Panc1 (cell line): ENCODE measurements around the gene GRIA4. TPM values are rescaled to one million over a fixed set of nuclear protein-coding genes. Genes with fewer than 3 reads are reported as not detected.

Source experiments
- ATAC-seq: fragments of 200-7000 bp; cut with Tn5 transposase; 2 replicates; pipeline ENCODE4 v1.9.1; 2020; ENCODE audit warnings: mild to moderate bottlenecking, moderate library complexity
- BruUV-seq: library from RNA; stranded (reverse); fragments of 400-500 nt; replicated peaks from 2 replicates; lab custom pipeline; 2021; lab: Mats Ljungman, UMichigan
- CTCF ChIA-PET: fragments of 300-600 bp; sonication (Branson Sonifier 250); formaldehyde crosslinking; loops from one replicate; lab custom pipeline; 2022; ENCODE audit warnings: antibody characterized with exemption; lab: Charles Lee
- POLR2A ChIA-PET: fragments of 300-600 bp; sonication (Branson Sonifier 250); formaldehyde crosslinking; loops from one replicate; lab custom pipeline; 2022; ENCODE audit warnings: antibody characterized with exemption; lab: Charles Lee
- DNase-seq: peaks from one replicate; pipeline ENCODE4 v3.0.0-alpha.2; 2010; ENCODE audit warnings: low read depth, low spot score
- H3K27ac ChIP-seq: 2 replicates; pipeline ENCODE4 v1.5.1; 2011; ENCODE audit warnings: mild to moderate bottlenecking, low read length, inconsistent platforms
- H3K27me3 ChIP-seq: fragments of 200-500 bp; sonication (Bioruptor generic); 2 replicates; pipeline ENCODE4 v1.6.0; 2014; ENCODE audit warnings: low read length, inconsistent platforms; ENCODE audit not compliant: control insufficient read depth, insufficient read depth
- H3K36me3 ChIP-seq: fragments of 200-500 bp; sonication (Bioruptor generic); 2 replicates; pipeline ENCODE4 v1.5.1; 2014; ENCODE audit warnings: inconsistent platforms, mild to moderate bottlenecking, low read length, moderate library complexity; ENCODE audit not compliant: control insufficient read depth, insufficient read depth
- H3K4me1 ChIP-seq: 2 replicates; pipeline ENCODE4 v1.5.1; 2011; ENCODE audit warnings: inconsistent platforms, mild to moderate bottlenecking, low read length, moderate library complexity; ENCODE audit not compliant: control insufficient read depth, insufficient read depth
- H3K4me3 ChIP-seq, 2 experiments: 2 replicates each; pipeline ENCODE4 v1.5.1; 2011 to 2012; ENCODE audit warnings: low read depth in 2 of 2, low read length in 2 of 2, mild to moderate bottlenecking in 2 of 2, inconsistent platforms in 1 of 2, moderate library complexity in 1 of 2
- H3K9me3 ChIP-seq: fragments of 200-500 bp; sonication (Bioruptor generic); 2 replicates; pipeline ENCODE4 v1.5.1; 2014; ENCODE audit warnings: low read depth, mild to moderate bottlenecking, inconsistent platforms, low read length, moderate library complexity; ENCODE audit not compliant: control insufficient read depth, insufficient read depth
- POLR2AphosphoS5 ChIP-seq: IDR thresholded peaks from 2 replicates; pipeline ENCODE4 v1.6.1; 2012; ENCODE audit warnings: mild to moderate bottlenecking, low read depth, low read length, moderate library complexity
- SIN3A ChIP-seq: IDR thresholded peaks from 2 replicates; pipeline ENCODE4 v1.6.1; 2012; ENCODE audit warnings: low read depth, mild to moderate bottlenecking, low read length, moderate library complexity, borderline replicate concordance; ENCODE audit not compliant: insufficient read depth
- TCF7L2 ChIP-seq: IDR thresholded peaks from 2 replicates; pipeline ENCODE4 v1.6.1; 2011; ENCODE audit warnings: mild to moderate bottlenecking, low read depth, low read length, inconsistent platforms
- in situ Hi-C: cut with HindIII; loops from 2 replicates; pipeline ENCODE4 v1.10.0; 2016; ENCODE audit warnings: low sequenced_read_pairs, low pct_unique_long_range_greater_than_20kb
- intact Hi-C: fragments of 100-400 bp; cut with micrococcal nuclease; formaldehyde crosslinking; loops from one replicate; pipeline ENCODE4 v1.10.0; 2022; ENCODE audit not compliant: unreplicated experiment
- total RNA-seq: library from RNA; stranded (reverse); gene quantifications from one replicate; pipeline ENCODE4 v1.2.1, GENCODE V29; 2021; ENCODE audit not compliant: unreplicated experiment
- TF ChIP-seq, protein P1 (sequence below): fragments of 450-650 bp; IDR thresholded peaks from 2 replicates; pipeline ENCODE4 v1.5.1; 2017; ENCODE audit warnings: mild to moderate bottlenecking
- TF ChIP-seq, protein P2 (sequence below), 2 experiments: IDR thresholded peaks; 2 replicates each; pipeline ENCODE4 v1.6.1; 2011 to 2012; ENCODE audit warnings: low read depth in 2 of 2, control low read depth in 1 of 2, low read length in 1 of 2, mild to moderate bottlenecking in 1 of 2, moderate library complexity in 1 of 2; ENCODE audit not compliant: insufficient read depth in 1 of 2

Gene GRIA4
- total RNA-seq, 1 experiment from 2014 or later: not detected

DNA sequence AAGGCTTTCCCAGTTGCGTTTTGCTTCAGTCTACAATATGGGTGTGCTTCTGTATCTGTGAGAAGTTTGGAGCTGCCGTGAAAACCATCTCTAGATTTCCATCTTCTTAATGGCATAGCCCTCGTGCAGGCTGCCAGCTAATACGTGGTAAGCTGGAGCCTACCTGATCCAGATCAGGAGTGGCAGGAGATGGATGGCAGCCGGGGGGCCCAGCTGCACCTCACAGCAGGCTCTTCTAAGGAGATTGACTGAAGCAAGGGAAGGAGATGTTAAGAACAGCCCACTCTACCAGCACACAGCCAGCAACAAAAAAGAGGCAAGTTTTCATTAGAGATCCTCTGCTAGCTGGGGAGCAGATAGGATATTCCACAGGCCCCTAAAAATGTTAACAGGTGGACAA is 296.6 kb downstream of the GRIA4 start:
- ChIA-PET CTCF (no interaction called here), POLR2A (no interaction called here)
- intact Hi-C loops: no loop called here
- in situ Hi-C loops: no loop called here
- H3K4me1 ChIP-seq: no peaks in the 10 kb centered on the region
- H3K27ac ChIP-seq: no peak overlapping the region
- H3K4me3 ChIP-seq: no peak overlapping the region
- TF ChIP-seq, protein P1, sequence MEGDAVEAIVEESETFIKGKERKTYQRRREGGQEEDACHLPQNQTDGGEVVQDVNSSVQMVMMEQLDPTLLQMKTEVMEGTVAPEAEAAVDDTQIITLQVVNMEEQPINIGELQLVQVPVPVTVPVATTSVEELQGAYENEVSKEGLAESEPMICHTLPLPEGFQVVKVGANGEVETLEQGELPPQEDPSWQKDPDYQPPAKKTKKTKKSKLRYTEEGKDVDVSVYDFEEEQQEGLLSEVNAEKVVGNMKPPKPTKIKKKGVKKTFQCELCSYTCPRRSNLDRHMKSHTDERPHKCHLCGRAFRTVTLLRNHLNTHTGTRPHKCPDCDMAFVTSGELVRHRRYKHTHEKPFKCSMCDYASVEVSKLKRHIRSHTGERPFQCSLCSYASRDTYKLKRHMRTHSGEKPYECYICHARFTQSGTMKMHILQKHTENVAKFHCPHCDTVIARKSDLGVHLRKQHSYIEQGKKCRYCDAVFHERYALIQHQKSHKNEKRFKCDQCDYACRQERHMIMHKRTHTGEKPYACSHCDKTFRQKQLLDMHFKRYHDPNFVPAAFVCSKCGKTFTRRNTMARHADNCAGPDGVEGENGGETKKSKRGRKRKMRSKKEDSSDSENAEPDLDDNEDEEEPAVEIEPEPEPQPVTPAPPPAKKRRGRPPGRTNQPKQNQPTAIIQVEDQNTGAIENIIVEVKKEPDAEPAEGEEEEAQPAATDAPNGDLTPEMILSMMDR: no peak
- TF ChIP-seq TCF7L2 (no peak), POLR2AphosphoS5 (no peak), SIN3A (no peak)
- TF ChIP-seq, protein P2, sequence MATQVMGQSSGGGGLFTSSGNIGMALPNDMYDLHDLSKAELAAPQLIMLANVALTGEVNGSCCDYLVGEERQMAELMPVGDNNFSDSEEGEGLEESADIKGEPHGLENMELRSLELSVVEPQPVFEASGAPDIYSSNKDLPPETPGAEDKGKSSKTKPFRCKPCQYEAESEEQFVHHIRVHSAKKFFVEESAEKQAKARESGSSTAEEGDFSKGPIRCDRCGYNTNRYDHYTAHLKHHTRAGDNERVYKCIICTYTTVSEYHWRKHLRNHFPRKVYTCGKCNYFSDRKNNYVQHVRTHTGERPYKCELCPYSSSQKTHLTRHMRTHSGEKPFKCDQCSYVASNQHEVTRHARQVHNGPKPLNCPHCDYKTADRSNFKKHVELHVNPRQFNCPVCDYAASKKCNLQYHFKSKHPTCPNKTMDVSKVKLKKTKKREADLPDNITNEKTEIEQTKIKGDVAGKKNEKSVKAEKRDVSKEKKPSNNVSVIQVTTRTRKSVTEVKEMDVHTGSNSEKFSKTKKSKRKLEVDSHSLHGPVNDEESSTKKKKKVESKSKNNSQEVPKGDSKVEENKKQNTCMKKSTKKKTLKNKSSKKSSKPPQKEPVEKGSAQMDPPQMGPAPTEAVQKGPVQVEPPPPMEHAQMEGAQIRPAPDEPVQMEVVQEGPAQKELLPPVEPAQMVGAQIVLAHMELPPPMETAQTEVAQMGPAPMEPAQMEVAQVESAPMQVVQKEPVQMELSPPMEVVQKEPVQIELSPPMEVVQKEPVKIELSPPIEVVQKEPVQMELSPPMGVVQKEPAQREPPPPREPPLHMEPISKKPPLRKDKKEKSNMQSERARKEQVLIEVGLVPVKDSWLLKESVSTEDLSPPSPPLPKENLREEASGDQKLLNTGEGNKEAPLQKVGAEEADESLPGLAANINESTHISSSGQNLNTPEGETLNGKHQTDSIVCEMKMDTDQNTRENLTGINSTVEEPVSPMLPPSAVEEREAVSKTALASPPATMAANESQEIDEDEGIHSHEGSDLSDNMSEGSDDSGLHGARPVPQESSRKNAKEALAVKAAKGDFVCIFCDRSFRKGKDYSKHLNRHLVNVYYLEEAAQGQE (IDR thresholded peaks at IDR 0.05; ENCODE audit: insufficient read depth in 1 of 2, low read depth in 2 of 2, low read length in 1 of 2): no peak
- ATAC-seq: no peak
- DNase-seq: no peak
- H3K9me3 ChIP-seq: no peaks in the 10 kb centered on the region
- BruUV-seq: no TSS peak
- no peaks in the 10 kb centered on the region for H3K36me3 ChIP-seq
- H3K27me3 ChIP-seq: no peaks in the 10 kb centered on the region

DNA sequence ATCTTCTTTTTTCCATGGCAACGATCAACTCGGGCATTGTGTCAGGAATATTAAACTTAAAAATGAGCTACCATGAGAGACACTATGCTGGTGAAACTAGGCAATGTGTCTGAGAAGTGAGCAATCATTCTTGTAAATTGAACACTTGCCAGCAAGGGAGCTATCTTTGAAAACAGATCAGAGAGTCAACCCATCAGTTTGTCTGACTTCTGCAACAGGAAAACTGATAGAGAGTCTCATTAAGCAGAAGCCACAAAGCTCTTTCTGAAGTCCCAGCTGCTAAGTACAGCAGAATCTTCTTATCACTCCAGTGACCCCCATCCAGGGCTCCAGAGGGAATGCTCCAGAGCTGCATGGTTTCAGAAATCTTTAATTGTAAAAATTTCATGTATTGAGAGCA is 297.4 kb downstream of the GRIA4 start:
- BruUV-seq: no TSS peak
- DNase-seq: no peak
- H3K9me3 ChIP-seq: no peaks in the 10 kb centered on the region
- ATAC-seq: no peak
- no peaks in the 10 kb centered on the region for H3K4me1 ChIP-seq
- ChIA-PET CTCF (no interaction called here), POLR2A (interaction anchor here (0.5 kb wide), 1 partner anchor 28 kb away, joined by 3 read pairs; no protein-coding TSS in a partner anchor)
- no peaks in the 10 kb centered on the region for H3K36me3 ChIP-seq
- TF ChIP-seq SIN3A (no peak), POLR2AphosphoS5 (no peak)
- TF ChIP-seq, protein P2 (IDR thresholded peaks at IDR 0.05; ENCODE audit: insufficient read depth in 1 of 2, low read depth in 2 of 2, low read length in 1 of 2): no peak
- TF ChIP-seq, protein P1: no peak
- intact Hi-C loops: no loop called here
- H3K27me3 ChIP-seq: no peaks in the 10 kb centered on the region
- no peak overlapping the region for H3K27ac ChIP-seq
- in situ Hi-C loops: no loop called here
- no peak overlapping the region for H3K4me3 ChIP-seq
